ENCODE data around the gene LTB4R2.

Gene LTB4R2

DNA sequence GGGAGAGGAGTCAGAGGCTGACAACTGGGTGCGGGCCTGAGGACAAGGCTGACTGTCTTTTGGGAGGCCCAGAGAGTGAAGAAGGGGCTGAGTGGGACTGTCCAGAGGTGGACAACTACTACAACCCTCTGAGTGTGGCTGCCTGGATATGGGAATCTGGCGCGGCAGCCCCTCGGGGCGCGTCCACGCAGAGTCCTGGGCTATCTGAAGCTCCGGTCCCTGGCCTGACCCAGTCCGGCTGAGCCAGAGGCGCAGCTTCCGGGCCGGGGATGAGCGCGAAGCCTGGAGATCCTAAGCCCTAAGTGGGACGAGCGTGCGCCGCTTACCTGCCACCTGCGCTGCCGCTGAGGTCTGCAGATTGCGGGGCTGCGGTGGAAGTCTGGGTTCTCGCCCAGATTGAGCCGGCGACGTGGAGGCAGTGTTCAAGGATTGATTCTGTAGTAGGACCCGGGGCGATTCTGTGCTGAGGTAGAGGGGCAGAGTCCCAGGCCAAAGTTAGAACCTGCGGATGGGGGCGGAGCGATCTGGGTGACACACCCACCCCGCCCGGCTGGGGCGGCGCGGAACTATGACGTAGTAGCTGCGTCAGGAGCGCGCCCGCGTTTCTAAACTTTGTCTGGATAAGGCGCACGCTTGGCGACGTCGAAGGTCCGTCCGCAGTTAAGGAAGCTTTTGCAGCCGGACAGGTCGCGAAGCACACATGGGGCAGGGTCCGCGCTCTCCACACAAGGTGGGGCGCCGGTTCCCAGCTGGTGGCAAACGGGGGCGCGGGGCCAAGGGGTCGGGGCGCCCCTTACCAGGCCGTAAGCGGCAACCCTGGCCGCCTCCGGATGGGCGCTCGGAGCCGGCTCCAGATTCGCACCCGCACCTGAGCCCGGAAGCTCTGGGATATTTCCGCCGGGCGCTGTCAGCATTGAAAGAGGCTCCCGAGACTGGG is 10.4 kb upstream of the LTB4R2 start, which contains the start of the genes DHRS1 and NOP9:
DHRS1 (minus strand) TSS at position 526 of the 937 bp plus-strand sequence. CDS start 674 bp downstream, outside the sequence.
NOP9 (plus strand) TSS at position 596 of the 937 bp plus-strand sequence; CDS start at position 701, 105 bp downstream.
- peak; percentile 93 for DNase-seq

DNA sequence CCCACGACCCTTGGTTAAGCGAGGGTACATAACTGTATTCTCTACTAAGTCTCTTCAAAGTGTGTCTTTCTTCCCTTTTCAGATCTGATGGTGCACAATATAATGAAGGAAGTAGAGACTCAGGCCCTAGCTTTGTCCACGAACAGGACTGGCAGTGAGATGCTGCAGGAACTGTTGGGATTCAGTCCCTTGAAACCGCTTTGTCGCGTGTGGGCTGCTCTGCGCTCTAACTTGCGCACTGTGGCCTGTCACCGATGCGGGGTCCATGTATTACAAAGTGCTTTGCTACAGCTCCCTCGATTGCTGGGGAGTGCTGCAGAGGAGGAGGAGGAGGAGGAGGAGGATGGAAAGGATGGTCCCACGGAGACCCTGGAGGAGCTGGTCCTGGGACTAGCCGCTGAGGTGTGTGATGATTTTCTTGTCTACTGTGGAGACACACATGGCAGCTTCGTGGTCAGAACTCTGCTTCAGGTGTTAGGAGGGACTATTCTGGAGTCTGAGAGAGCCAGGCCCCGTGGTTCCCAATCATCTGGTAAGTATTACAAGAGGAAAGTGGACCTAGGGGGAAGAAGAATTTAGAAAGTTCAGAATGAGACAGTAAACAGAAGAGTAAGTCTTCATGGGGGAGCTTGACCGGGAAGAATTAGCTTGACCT is 9.5 kb upstream of the LTB4R2 start:
- no peak for DNase-seq

DNA sequence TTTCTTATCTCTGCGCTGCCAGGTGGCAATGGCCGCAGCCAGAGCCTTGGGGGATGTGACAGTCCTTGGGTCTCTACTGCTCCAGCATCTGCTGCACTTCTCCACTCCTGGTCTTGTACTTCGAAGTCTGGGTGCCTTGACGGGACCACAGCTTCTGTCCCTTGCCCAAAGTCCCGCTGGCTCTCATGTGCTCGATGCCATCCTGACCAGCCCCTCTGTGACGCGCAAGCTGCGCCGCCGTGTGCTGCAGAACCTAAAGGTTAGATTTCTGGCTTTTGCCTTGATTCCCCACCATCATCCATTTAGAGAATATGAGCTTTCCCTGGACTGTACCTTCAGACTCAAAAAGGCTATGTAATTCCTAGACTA is 5.9 kb upstream of the LTB4R2 start:
- DNase-seq: no peak

DNA sequence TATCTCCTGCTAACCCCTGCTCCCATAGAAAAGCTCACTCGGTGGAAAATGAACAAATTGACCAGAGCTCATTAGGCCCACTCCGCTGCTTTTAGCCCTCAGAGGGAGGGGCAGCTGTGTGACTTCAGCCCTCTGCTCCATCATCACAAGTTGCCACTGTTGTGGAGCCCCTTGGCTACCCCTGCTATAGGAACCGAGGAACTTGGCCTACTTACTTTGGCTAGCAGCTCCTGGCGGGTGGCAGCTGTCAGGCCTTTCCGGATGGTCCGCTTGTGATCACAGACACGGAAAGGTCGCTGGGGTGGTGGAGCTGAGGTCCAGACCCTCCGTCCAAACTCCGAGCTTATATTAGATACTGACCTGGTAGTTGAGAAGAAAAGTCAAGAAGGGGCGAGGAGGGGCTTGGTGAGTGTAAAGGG is 2.8 kb upstream of the LTB4R2 start:
- DNase-seq: no peak

DNA sequence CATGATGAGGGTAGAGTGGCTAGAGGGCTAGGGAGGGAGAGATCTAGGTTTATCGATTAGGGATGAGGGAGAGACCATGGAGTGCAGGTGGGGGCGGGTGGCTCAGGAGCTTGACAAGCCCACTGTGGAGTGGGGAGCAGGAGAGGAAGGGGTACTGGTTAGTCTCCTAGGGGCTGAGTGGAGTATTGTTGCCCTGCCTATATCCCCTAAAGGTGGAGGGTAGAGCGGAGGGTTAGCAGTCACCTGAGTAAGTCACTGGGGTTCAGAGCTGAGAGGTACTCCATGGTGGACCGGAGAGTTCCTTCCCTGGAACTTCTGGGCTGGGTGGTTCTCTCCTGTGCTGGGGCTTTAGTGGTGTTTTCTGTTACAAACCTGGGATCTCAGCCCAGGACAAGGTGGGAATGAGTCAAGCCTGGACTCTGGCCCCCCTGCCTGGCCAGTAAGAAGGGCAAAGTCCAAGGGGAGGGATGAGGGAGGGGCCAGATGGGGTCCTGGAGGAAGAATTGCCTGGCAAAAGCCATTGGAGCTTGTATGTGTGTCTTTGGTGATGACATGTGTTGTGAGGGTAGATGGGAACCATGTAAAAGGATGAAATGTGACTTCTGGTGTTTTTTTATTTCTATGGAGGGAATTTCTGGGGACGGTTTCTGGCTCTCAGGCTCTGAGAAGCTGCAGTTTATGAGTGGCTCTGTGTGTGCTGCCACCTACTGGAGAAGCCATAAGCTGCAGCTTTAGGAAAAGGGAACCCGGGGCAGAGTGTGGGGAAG is 2.2 kb upstream of the LTB4R2 start, which contains the start of gene CIDEB:
CIDEB (minus strand) TSS at position 403 of the 767 bp plus-strand sequence; CDS start at position 284, 119 bp downstream.
- peak; percentile 37 for DNase-seq

DNA sequence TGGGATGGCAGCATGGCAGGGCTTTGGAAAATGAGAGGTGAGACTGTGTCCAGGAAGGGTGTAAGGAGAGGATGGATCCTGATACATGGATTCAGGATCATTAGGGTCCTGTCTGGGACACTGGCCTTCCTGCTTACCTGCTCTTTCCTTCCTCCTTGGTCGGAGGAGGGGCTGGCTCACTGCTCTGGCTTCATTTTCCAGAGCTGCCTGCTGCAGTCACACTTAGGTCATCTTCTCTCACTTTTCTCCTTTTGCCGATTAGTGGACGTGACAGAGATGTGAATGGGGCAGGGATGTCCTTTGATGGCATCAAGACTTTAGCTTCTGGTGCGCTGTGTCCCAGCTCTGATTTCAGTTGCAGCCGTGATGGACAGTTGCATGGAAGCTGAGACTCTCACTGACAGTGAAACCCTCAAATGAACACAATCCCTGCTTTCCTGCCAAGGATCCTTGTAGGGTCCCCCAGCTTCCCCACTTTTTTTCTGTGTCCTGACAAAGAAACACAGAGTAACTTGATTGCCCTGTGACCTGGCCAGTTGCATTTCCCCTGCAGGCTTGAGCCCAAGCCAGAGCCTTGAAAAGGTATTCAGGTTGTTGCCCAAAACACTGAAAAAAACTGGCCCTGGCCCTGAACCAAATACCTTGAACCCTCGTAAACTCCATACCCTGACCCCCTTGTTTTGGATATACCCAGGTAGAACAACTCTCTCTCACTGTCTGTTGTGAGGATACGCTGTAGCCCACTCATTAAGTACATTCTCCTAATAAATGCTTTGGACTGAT is 1.4 kb upstream of the LTB4R2 start:
- DNase-seq: no peak

DNA sequence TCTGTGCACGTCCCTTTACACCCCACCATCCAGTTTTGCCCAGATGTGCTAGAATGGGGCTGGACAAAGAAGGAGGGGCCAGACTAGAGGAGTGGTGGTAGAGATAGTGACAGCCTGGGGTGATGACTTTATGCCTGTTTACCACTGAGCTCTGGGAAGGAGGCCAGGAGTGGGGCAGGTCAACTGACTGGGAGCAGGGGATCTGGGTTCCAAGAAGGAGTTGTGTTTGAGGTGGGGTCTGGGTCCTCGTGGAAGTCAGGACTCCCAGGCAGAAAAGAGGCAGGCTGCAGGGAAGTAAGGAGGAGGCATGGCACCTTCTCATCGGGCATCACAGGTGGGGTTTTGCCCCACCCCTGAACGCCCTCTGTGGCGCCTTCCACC is 315 bp downstream of the LTB4R2 start:
- DNase-seq: peak; percentile 41

DNA sequence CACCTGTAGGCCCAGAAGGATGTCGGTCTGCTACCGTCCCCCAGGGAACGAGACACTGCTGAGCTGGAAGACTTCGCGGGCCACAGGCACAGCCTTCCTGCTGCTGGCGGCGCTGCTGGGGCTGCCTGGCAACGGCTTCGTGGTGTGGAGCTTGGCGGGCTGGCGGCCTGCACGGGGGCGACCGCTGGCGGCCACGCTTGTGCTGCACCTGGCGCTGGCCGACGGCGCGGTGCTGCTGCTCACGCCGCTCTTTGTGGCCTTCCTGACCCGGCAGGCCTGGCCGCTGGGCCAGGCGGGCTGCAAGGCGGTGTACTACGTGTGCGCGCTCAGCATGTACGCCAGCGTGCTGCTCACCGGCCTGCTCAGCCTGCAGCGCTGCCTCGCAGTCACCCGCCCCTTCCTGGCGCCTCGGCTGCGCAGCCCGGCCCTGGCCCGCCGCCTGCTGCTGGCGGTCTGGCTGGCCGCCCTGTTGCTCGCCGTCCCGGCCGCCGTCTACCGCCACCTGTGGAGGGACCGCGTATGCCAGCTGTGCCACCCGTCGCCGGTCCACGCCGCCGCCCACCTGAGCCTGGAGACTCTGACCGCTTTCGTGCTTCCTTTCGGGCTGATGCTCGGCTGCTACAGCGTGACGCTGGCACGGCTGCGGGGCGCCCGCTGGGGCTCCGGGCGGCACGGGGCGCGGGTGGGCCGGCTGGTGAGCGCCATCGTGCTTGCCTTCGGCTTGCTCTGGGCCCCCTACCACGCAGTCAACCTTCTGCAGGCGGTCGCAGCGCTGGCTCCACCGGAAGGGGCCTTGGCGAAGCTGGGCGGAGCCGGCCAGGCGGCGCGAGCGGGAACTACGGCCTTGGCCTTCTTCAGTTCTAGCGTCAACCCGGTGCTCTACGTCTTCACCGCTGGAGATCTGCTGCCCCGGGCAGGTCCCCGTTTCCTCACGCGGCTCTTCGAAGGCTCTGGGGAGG is 985 bp downstream of the LTB4R2 start, which contains the start of gene LTB4R:
LTB4R (plus strand) TSS at position 857 of the 959 bp plus-strand sequence. CDS start 4,150 bp downstream, outside the sequence.
- DNase-seq: peak; percentile 72

DNA sequence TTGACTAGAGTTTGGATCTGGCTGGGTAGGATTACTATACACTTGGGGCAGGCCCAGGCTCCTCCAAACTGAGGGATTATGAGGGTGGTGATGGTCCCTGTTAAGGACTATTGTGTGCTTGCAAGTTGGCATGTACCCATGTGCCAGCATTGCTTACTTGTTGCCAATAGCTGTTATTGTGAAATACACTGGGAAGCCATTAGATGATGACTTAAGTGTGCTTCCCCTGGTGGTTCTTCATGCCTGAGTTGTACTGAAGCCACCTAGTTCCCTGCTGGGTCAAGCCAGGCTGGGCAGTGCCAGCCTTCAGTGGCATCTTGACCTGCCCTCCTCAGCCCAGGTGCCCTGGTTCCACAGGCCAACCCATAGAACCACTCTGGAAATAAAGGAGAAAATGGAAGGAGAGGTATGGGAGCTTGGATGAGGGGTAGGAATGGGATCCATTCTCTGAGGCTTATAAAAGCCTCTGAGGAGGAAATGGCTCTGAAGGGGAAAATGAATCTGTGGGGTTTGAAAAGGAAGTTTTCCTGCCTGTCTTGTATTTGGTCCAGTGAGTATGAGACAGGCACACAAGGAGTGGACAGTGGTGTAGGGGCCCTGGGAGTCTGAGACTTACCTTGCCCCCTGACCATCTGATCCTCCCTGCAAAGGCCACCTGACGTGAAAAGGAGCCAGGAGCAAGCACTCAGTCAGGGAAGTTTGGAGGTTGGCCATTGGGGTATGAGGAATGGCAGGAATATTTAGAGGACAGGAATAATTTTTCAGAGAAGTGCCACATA is 2.1 kb downstream of the LTB4R2 start:
- peak; percentile 40 for DNase-seq

DNA sequence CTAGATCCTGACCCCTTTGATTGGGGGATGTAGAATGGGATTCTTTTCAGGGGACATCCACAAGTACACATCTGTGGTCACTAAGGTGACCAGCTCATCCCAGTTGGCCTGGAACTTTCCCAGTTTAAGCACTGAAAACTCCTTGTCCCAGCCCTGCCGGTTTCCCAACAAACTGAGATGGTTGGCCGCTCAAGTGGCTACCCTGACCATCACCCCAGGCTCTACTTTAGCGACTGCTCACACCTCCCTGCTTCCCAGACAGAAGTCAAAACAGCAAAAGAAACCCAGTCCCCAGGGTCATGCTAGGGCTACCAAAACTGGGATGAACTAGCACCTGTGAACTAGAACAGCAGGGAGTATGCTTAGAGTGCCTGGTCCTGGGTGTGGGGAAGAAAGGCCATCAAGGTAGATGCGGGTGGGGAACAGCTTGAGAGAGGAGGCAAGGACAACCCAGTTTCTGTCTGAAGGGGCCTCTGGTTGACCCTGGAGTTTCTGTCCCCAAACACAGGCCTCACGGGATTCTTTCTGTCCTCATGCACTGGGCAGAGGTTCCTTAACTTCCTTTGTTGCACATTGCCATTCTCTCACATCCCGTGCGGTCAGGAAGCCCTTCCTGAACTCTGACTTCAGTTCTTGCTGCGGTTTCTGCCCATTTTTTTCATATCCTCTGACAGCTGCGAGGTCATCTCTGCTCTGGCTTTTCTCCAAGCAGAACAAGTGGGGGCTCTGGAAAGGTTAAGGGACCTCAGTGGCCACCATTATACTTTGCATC is 3.0 kb downstream of the LTB4R2 start:
- no peak for DNase-seq

DNA sequence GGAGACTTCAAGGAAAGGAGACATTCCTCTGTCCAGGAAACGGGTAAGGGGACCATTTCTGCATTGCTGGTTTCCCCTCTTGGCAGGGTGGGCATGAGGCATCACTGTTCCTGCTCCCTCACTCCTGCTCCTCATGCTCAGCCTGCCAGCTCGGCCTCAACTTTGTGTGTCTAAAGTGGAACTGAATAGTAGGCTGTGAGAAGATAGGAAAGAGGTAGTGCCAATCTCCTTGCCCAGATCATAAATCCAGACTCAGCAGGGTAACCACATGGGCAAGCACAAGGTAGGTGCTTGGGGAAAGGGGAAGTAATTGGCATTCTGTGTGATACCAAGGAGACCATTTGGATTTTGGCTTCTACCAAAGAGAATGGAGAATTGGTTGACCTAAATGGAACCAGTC is 4.0 kb downstream of the LTB4R2 start:
- no peak for DNase-seq

DNA sequence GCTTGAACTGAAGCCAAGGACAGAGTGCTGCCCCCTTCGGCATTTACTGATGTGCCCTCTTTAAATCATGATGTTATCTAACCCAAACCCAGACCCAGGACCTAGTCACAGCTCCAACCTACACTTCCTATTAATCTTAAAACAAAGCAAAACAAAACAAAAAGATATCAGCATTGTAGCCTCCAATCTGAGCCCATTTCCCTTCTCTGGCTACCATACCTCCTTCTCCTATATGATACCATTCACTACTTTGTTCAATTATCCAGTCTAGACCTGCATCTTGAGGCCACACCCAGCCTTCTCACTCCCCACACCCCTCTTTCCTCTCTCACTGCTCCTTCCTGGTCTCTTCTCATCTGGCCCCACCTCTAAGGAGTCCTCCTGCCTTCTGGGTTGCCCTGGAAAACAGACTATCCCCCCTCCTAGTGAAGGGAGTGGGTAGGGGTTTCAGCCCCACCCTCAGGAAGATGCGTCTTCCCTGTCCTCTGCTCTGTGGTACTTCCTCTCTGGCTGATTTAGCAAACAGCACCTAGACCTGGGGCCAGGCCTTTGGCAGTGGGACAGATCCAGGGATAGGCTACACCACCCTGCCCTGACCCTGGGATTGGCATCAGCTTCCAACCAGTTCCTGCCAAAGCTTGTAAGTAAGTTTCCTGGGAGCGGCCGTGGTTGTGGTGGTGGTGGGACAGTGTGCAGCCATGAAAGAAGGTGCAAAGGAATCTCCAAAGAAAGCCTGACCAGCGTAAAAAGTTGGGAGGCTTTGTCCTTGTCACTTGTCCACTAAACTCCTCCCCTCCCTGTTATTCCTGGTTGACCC is 4.6 kb downstream of the LTB4R2 start:
- DNase-seq: no peak

DNA sequence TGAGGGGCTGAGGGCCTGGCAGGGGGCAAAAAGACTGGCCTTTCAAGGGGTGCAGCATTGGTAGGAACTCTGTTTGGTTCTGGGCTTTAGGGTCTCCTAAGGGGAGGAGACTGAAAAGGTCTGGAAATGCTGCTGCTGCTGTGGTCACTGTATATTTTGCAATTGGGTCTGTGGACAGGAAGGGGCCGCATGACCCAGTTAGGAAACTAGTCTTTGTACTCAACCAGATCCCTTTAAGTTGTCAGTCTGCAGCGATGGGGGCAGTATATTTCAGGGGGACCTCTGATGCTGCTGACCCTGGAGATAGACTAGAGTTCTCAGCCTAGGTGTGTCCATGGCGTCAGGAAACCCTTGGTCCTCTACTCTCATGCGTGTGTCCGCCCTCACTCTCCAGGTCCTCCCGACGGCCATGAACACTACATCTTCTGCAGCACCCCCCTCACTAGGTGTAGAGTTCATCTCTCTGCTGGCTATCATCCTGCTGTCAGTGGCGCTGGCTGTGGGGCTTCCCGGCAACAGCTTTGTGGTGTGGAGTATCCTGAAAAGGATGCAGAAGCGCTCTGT is 5.4 kb downstream of the LTB4R2 start:
- no peak for DNase-seq

DNA sequence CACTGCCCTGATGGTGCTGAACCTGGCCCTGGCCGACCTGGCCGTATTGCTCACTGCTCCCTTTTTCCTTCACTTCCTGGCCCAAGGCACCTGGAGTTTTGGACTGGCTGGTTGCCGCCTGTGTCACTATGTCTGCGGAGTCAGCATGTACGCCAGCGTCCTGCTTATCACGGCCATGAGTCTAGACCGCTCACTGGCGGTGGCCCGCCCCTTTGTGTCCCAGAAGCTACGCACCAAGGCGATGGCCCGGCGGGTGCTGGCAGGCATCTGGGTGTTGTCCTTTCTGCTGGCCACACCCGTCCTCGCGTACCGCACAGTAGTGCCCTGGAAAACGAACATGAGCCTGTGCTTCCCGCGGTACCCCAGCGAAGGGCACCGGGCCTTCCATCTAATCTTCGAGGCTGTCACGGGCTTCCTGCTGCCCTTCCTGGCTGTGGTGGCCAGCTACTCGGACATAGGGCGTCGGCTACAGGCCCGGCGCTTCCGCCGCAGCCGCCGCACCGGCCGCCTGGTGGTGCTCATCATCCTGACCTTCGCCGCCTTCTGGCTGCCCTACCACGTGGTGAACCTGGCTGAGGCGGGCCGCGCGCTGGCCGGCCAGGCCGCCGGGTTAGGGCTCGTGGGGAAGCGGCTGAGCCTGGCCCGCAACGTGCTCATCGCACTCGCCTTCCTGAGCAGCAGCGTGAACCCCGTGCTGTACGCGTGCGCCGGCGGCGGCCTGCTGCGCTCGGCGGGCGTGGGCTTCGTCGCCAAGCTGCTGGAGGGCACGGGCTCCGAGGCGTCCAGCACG is 6.1 kb downstream of the LTB4R2 start:
- no peak for DNase-seq

DNA sequence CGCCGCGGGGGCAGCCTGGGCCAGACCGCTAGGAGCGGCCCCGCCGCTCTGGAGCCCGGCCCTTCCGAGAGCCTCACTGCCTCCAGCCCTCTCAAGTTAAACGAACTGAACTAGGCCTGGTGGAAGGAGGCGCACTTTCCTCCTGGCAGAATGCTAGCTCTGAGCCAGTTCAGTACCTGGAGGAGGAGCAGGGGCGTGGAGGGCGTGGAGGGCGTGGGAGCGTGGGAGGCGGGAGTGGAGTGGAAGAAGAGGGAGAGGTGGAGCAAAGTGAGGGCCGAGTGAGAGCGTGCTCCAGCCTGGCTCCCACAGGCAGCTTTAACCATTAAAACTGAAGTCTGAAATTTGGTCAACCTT is 6.6 kb downstream of the LTB4R2 start:
- no peak for DNase-seq

DNA sequence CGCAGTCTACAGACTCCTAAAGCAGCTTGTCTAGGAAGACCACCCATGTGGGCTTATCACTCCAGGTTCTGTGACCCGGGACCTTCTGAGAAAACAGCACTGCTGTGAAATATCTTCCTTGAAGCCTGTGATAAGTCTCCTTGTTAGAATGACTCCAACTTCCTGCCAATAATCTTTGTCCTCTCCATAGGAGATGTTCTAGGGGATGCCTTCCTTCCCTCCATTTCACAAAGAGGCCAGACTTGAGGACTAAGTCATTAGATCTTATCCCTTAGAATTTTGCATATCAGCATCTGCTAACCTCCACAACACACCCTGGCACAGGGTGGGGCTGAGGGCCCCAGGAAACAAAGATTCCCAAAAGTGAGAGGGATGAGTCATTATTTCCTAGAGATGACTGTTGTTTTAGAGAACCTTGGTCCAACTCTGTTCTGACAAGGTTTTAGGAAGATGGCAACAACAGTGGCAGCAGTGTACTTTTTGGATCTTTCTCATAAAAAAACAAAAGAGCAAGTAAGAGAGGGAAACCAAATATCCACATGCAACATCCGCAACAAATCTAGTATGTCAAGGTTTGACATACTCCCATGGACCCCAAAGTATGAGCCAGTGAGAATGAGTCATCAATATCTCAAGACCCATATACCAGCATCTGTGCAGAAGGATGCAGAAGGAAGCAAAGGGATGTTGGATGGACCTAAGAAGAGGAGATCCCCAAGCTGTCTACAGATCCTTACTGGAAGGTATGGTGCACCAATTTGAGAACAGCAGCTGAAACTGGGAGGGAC is 7.4 kb downstream of the LTB4R2 start:
- DNase-seq: no peak

Measured in DMS79 treated with DMSO at 0.1 percent for 48 hours (cell line).